ENCODE measurements around the gene MDM4. TPM values are rescaled to one million over a fixed set of nuclear protein-coding genes. Genes with fewer than 3 reads are reported as not detected.

Gene MDM4
- total RNA-seq, 6 donors from 2014 or later = 40.0 to 167 (median 69.2) TPM

- no peaks in the 10 kb centered on the region for H3K9me3 ChIP-seq
- ATAC-seq (ENCODE audit: low FRiP score in 2 of 2) (no peak), DNase-seq (no peak)
- WGBS, 2 donors = 82% methylated on average over 5 of the region's 5 CpGs
- no peak overlapping the region for H3K27ac ChIP-seq
- H3K27me3 ChIP-seq = no peaks in the 10 kb centered on the region
- peaks cover 15 to 41% (median 28%) of the 10 kb centered on the region in 4 donors for H3K4me1 ChIP-seq
- no peaks in the 10 kb centered on the region for H3K36me3 ChIP-seq
- H3K4me3 ChIP-seq = no peak overlapping the region
- TF ChIP-seq EP300 (IDR thresholded peaks at IDR 0.05) (no peak), POLR2AphosphoS5 (IDR thresholded peaks at IDR 0.05) (no peak), POLR2A (IDR thresholded peaks at IDR 0.05) (no peak)
- TF ChIP-seq, protein P1, sequence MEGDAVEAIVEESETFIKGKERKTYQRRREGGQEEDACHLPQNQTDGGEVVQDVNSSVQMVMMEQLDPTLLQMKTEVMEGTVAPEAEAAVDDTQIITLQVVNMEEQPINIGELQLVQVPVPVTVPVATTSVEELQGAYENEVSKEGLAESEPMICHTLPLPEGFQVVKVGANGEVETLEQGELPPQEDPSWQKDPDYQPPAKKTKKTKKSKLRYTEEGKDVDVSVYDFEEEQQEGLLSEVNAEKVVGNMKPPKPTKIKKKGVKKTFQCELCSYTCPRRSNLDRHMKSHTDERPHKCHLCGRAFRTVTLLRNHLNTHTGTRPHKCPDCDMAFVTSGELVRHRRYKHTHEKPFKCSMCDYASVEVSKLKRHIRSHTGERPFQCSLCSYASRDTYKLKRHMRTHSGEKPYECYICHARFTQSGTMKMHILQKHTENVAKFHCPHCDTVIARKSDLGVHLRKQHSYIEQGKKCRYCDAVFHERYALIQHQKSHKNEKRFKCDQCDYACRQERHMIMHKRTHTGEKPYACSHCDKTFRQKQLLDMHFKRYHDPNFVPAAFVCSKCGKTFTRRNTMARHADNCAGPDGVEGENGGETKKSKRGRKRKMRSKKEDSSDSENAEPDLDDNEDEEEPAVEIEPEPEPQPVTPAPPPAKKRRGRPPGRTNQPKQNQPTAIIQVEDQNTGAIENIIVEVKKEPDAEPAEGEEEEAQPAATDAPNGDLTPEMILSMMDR (IDR thresholded peaks at IDR 0.05) = no peak
Measured at GRCh38 chr1:204487256-204487615, 29.0 kb upstream of the MDM4 start.

DNA sequence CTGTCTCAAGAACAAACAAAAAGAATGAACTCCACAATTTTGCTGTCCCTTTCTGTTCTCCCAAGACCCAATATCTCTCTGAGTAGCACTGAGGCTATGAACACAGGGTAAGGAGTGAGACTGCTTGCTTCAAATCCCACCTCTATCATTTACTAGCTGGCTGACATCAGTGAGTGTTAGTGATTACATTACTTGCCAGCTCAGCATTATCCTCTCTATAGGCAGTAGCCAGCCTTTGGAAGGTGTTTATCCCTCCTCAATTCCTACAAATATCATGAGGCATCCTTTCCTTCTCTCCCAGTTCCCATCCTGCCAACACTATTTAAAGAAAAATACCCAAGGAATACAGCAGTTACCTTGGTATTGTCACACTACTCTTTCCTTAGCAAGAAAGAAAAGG is 24.6 kb upstream of the MDM4 start:
- Histone ChIP-seq H3K4me1 (peaks cover 22 to 42% (median 32%) of the 10 kb centered on the region in 4 donors), H3K27me3 (no peaks in the 10 kb centered on the region), H3K4me3 (peak overlapping the region in 1 of 4 donors; percentile 75), H3K27ac (peak overlapping the region; percentile 86 to 95 (median 89)), H3K9me3 (no peaks in the 10 kb centered on the region), H3K36me3 (no peaks in the 10 kb centered on the region)
- TF ChIP-seq EP300 (IDR thresholded peaks at IDR 0.05) (no peak), POLR2A (IDR thresholded peaks at IDR 0.05) (no peak), POLR2AphosphoS5 (IDR thresholded peaks at IDR 0.05) (no peak)
- TF ChIP-seq, protein P1 (IDR thresholded peaks at IDR 0.05) = no peak
- DNase-seq (no peak), ATAC-seq (ENCODE audit: low FRiP score in 2 of 2) (no peak)

DNA sequence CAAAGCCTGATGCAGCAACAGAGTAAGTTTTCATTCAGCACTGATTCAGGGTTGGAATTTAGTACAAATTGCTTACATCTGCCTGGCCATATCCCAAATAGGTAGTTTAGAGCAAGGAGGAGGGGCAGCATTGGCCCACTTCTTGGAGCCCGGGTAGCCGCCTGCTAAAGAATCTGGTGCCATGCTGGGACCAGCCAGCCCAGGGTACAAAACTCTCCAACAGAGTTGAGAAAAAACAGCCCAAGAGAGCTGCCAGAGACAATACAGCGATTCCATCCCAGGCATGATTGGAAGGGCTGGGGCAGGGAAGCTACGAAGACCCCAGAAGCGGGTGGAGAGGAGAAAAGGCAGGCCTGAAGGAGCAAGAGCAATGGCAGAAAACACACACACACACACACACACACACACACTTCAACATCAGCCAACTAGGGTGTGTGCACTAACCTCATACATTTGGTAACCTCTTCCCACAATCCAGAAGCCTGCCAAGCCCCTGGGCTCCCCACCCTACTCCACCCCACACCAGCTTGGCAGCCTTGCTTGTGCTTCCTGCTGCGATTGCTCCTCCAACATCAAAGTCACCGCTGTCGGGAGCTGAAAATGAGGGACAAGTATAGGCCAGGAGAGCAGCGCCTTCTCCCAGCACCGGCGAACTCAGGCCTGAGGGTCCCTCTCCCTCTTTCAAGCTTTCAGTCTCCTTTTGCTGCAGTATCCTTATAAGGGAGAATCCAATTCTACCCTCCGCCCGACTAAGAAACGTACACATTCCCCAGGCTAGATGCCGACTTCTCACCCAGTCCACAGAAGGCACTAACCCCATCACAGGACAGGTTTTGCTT is 22.8 kb upstream of the MDM4 start:
- TF ChIP-seq EP300 (IDR thresholded peaks at IDR 0.05) (no peak), POLR2AphosphoS5 (IDR thresholded peaks at IDR 0.05) (peak in 1 of 2 donors; percentile 21)
- peak overlapping the region; percentile 36 to 96 (median 82) for H3K4me3 ChIP-seq
- ATAC-seq (ENCODE audit: low FRiP score in 2 of 2) (peak; percentile 74 to 89), DNase-seq (peak in 1 of 2 donors; percentile 79)
- WGBS, 2 donors = 6 to 12% methylated on average over 11 to 15 of the region's 15 CpGs
- no peaks in the 10 kb centered on the region for H3K9me3 ChIP-seq
- H3K36me3 ChIP-seq = no peaks in the 10 kb centered on the region
- H3K27ac ChIP-seq = peak overlapping the region; percentile 86 to 95 (median 89)
- no peaks in the 10 kb centered on the region for H3K27me3 ChIP-seq
- peaks cover 22 to 42% (median 32%) of the 10 kb centered on the region in 4 donors for H3K4me1 ChIP-seq

DNA sequence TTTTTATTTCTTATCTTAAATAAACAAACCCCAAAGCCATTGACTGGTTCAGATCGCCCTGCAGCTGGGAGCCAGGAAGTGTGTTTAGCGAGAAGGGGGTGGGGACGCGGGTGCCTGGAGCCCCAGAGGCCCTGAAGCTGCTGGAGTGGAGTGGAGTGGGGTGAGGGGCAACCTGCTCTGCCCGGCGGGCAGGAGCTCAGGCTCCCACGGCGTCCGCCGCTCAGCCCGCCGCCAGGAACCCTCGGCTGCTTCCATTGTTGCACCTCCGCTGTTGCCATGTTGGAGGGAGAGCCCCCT is 22.3 kb upstream of the MDM4 start:
- Histone ChIP-seq H3K27ac (peak overlapping the region; percentile 86 to 95 (median 89)), H3K36me3 (no peaks in the 10 kb centered on the region), H3K4me3 (peak overlapping the region; percentile 36 to 96 (median 82)), H3K9me3 (no peaks in the 10 kb centered on the region), H3K4me1 (peaks cover 22 to 42% (median 32%) of the 10 kb centered on the region in 4 donors), H3K27me3 (no peaks in the 10 kb centered on the region)
- DNase-seq (peak in 1 of 2 donors; percentile 89), ATAC-seq (ENCODE audit: low FRiP score in 2 of 2) (peak; percentile 72 to 90)
- TF ChIP-seq POLR2A (IDR thresholded peaks at IDR 0.05) (peak in 1 of 4 donors; percentile 22), EP300 (IDR thresholded peaks at IDR 0.05) (no peak)
- WGBS, 2 donors = 1% methylated on average over 13 of the region's 14 CpGs; no CpG with 5 or more reads in 1 of the 2 donors

GRCh38 chr1:204494281-204495077 is 21.7 kb upstream of the MDM4 start, which contains the start of gene PIK3C2B:
Gene PIK3C2B (minus strand): TSS chr1:204494805. CDS start chr1:204469802, 25,003 bp downstream.
- TF ChIP-seq POLR2A (IDR thresholded peaks at IDR 0.05) (peak in 2 of 4 donors; percentile 45 to 74), EP300 (IDR thresholded peaks at IDR 0.05) (no peak), POLR2AphosphoS5 (IDR thresholded peaks at IDR 0.05) (peak in 1 of 2 donors; percentile 65)
- TF ChIP-seq, protein P1 (IDR thresholded peaks at IDR 0.05) = peak; percentile 42 to 96 (median 83)
- peaks cover 22 to 42% (median 30%) of the 10 kb centered on the region in 4 donors for H3K4me1 ChIP-seq
- no peaks in the 10 kb centered on the region for H3K27me3 ChIP-seq
- no peaks in the 10 kb centered on the region for H3K9me3 ChIP-seq
- H3K36me3 ChIP-seq = no peaks in the 10 kb centered on the region
- H3K4me3 ChIP-seq = peak within 1 kb of the TSS; percentile 48 to 96 (median 82)
- DNase-seq (peak; percentile 81 to 95), ATAC-seq (ENCODE audit: low FRiP score in 2 of 2) (peak; percentile 94 to 96)
- WGBS, 2 donors = 0% methylated on average over 18 to 53 of the region's 69 CpGs
- H3K27ac ChIP-seq = peak within 1 kb of the TSS; percentile 86 to 95 (median 89)

Measured in upper lobe of left lung (tissue), 6 donors.